Tibial nerve (tissue), 4 donors: ENCODE measurements around the gene NPR1.

Source experiments
- CTCF ChIP-seq, 5 experiments: fragments of 200-600 bp in 3 of 5; fragments of 450-650 bp in 2 of 5; sonication (generic) in 3 of 5; IDR thresholded peaks; one replicate each; pipeline ENCODE4 v1.5.1; 2016 to 2019; ENCODE audit warnings: antibody characterized with exemption in 5 of 5, mild to moderate bottlenecking in 3 of 5, moderate library complexity in 2 of 5
- EP300 ChIP-seq, 2 donors: sonication (generic); formaldehyde crosslinking; IDR thresholded peaks; one replicate each; pipeline ENCODE4 v1.6.1; 2017; ENCODE audit warnings: antibody characterized with exemption in 2 of 2, mild to moderate bottlenecking in 1 of 2
- POLR2A ChIP-seq, 2 donors: fragments of 450-650 bp; IDR thresholded peaks; one replicate each; pipeline ENCODE4 v1.6.1; 2017; ENCODE audit warnings: antibody characterized with exemption in 2 of 2, mild to moderate bottlenecking in 2 of 2, moderate library complexity in 2 of 2

- TF ChIP-seq EP300 (IDR thresholded peaks at IDR 0.05) (no peak), CTCF (IDR thresholded peaks at IDR 0.05) (no peak), POLR2A (IDR thresholded peaks at IDR 0.05) (no peak)
Observed at GRCh38 chr1:153678519-153679336, at the start of gene NPR1.
